GM18951 (cell line): ENCODE data around the gene CATSPERB.
"Not testable (repeated sequence)": the region's sequence is repeated elsewhere in the genome, so short reads cannot be mapped to it uniquely, and the experiment has no call there.

Source experiments
- POLR2A ChIP-seq: IDR thresholded peaks from 4 replicates; pipeline ENCODE4 v1.6.1; 2011; ENCODE audit warnings: mild to moderate bottlenecking; ENCODE audit not compliant: insufficient read length, insufficient read depth; ENCODE audit errors: extremely low read depth
- in situ Hi-C: fragments of 300-500 bp; cut with MboI; formaldehyde crosslinking; loops from one replicate; pipeline ENCODE4 v1.12.0; 2022; ENCODE audit warnings: low sequenced_read_pairs, mixed read lengths, inconsistent platforms; ENCODE audit not compliant: unreplicated experiment

The CATSPERB gene

GRCh38 chr14:91575469-91576208 lies 156.2 kb downstream of the CATSPERB start:
- in situ Hi-C loops: no loop called here
- TF ChIP-seq POLR2A: no peak

GRCh38 chr14:91573894-91574837 lies 157.7 kb downstream of the CATSPERB start:
- no peak for TF ChIP-seq POLR2A
- in situ Hi-C loops: no loop called here

- no peak for TF ChIP-seq POLR2A
- in situ Hi-C loops: no loop called here
Observed at GRCh38 chr14:91573528-91573893, 158.4 kb downstream of the CATSPERB start.

- TF ChIP-seq POLR2A: no peak
- in situ Hi-C loops: no loop called here
Observed at GRCh38 chr14:91570021-91570420, 161.9 kb downstream of the CATSPERB start.

- TF ChIP-seq POLR2A: no peak
- in situ Hi-C loops: no loop called here
Observed at GRCh38 chr14:91569301-91569700, 162.6 kb downstream of the CATSPERB start.

GRCh38 chr14:91568626-91569025 lies 163.3 kb downstream of the CATSPERB start:
- in situ Hi-C loops: no loop called here
- TF ChIP-seq POLR2A: no peak

GRCh38 chr14:91567827-91568226 lies 164.1 kb downstream of the CATSPERB start:
- in situ Hi-C loops: not testable (repeated sequence)

GRCh38 chr14:91555531-91555930 lies 176.4 kb downstream of the CATSPERB start:
- no peak for TF ChIP-seq POLR2A
- in situ Hi-C loops: no loop called here

GRCh38 chr14:91554535-91555332 lies 177.2 kb downstream of the CATSPERB start:
- in situ Hi-C loops: no loop called here
- no peak for TF ChIP-seq POLR2A

- in situ Hi-C loops: no loop called here
Observed at GRCh38 chr14:91548108-91548507, 183.8 kb downstream of the CATSPERB start.

GRCh38 chr14:91545946-91546716 lies 185.8 kb downstream of the CATSPERB start:
- no peak for TF ChIP-seq POLR2A
- in situ Hi-C loops: no loop called here

More at GRCh38 chr14:91548108-91548507, 183.8 kb downstream of the CATSPERB start:
- no peak for TF ChIP-seq POLR2A

GRCh38 chr14:91545204-91545603 lies 186.7 kb downstream of the CATSPERB start:
- no peak for TF ChIP-seq POLR2A
- in situ Hi-C loops: no loop called here

- in situ Hi-C loops: no loop called here
- TF ChIP-seq POLR2A: no peak
Observed at GRCh38 chr14:91536327-91536726, 195.6 kb downstream of the CATSPERB start.

- in situ Hi-C loops: not testable (repeated sequence)
Observed at GRCh38 chr14:91534059-91534458, 197.8 kb downstream of the CATSPERB start.
